ENCODE measurements around the gene GFOD1.

DNA sequence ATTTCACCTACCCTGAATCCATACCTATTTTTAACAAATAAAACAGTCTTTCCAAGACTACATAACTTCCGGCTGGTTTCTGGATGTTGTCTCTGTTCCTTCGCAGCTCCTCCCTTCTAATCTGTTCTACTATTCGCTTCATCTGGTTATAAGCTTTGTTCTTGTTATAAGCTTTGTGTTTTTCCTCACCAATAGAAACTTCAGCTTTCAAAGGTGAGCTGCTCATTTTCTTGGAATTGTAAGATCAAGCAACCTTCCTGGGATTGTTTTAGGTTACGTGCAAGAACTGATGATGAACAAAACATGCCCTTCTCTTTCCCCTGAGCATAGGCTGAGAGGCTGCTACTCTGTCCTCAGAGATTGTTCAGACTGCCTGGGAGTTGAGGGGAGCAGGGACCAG lies 2.1 kb downstream of the GFOD1 start:
- TF ChIP-seq CTCF (IDR thresholded peaks at IDR 0.05), result no peak
- no peak for TF ChIP-seq POLR2A (IDR thresholded peaks at IDR 0.05)
- no peak for TF ChIP-seq POLR2AphosphoS5 (IDR thresholded peaks at IDR 0.05)
